HAP-1 (cell line): ENCODE results near the gene ANKMY2.
"Not testable (repeated sequence)": the region's sequence is repeated elsewhere in the genome, so short reads cannot be mapped to it uniquely, and the experiment has no call there.

Experiments used
- DNase-seq, 2 experiments: peaks; one replicate each; pipeline ENCODE4 v3.0.0-alpha.2; 2016 to 2020; ENCODE audit warnings: low spot score in 2 of 2
- H3K27me3 ChIP-seq: fragments of 250-450 bp; sonication (Bioruptor Pico); 2 replicates; pipeline ENCODE4 v1.5.1; 2020; ENCODE audit warnings: low read depth, mild to moderate bottlenecking, moderate library complexity
- H3K36me3 ChIP-seq: fragments of 250-450 bp; sonication (Bioruptor Pico); replicated peaks from 2 replicates; pipeline ENCODE4 v1.5.1; 2020; ENCODE audit warnings: mild to moderate bottlenecking
- H3K4me1 ChIP-seq: fragments of 250-450 bp; sonication (Bioruptor Pico); 2 replicates; pipeline ENCODE4 v1.5.1; 2020; ENCODE audit warnings: mild to moderate bottlenecking
- H3K4me3 ChIP-seq: fragments of 250-450 bp; sonication (Bioruptor Pico); 2 replicates; pipeline ENCODE4 v1.5.1; 2020; ENCODE audit warnings: mild to moderate bottlenecking, moderate library complexity
- H3K9me3 ChIP-seq: fragments of 250-450 bp; sonication (Bioruptor Pico); 2 replicates; pipeline ENCODE4 v1.5.1; 2020; ENCODE audit warnings: mild to moderate bottlenecking, moderate library complexity
- in situ Hi-C: fragments of 300-500 bp; cut with MboI; formaldehyde crosslinking; loops from 3 replicates; pipeline ENCODE4 v1.14.3; 2020; ENCODE audit warnings: low sequenced_read_pairs, inconsistent platforms, mixed read lengths

Gene ANKMY2

GRCh38 chr7:16595596-16595995 is 50.0 kb downstream of the ANKMY2 start:
- H3K4me1 ChIP-seq, H3K4me3 ChIP-seq, H3K27me3 ChIP-seq, in situ Hi-C loops, H3K36me3 ChIP-seq, DNase-seq, H3K9me3 ChIP-seq: not testable (repeated sequence)

DNA sequence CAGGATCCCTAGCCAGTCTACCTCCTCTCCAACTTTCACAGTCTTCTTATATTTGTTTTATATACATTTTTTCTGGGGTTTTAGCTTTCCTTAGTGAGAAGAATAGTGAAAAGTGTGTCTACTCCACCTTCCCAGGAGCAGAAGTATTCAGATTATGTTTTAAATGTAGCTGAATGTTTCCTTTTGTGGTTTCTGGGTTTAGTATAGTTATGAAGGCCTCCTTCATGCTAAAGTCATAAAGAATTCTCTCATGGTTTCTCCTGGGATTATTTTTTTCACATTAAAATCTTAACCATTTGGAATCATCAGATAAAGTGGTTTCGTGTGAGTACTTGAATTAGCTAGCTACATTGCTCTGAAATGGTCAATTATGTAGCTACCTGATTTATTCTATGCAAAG is 50.9 kb downstream of the ANKMY2 start:
- no peaks in the 10 kb centered on the region for H3K36me3 ChIP-seq
- in situ Hi-C loops, result no loop called here
- H3K9me3 ChIP-seq, result no peaks in the 10 kb centered on the region; the same call in 1 of the 2 replicates
- no peak for DNase-seq
- H3K4me1 ChIP-seq, result no peaks in the 10 kb centered on the region
- no peaks in the 10 kb centered on the region for H3K27me3 ChIP-seq
- H3K4me3 ChIP-seq, result no peak overlapping the region

- Histone ChIP-seq H3K9me3 (no peaks in the 10 kb centered on the region; the same call in 1 of the 2 replicates), H3K4me1 (no peaks in the 10 kb centered on the region), H3K4me3 (no peak overlapping the region), H3K27me3 (no peaks in the 10 kb centered on the region), H3K36me3 (no peaks in the 10 kb centered on the region)
- DNase-seq, result no peak
- in situ Hi-C loops, result no loop called here
These were observed 51.5 kb downstream of the ANKMY2 start for GRCh38 chr7:16594061-16594460.

- no peak overlapping the region for H3K4me3 ChIP-seq
These were observed 53.2 kb downstream of the ANKMY2 start for GRCh38 chr7:16592395-16592794.

DNA sequence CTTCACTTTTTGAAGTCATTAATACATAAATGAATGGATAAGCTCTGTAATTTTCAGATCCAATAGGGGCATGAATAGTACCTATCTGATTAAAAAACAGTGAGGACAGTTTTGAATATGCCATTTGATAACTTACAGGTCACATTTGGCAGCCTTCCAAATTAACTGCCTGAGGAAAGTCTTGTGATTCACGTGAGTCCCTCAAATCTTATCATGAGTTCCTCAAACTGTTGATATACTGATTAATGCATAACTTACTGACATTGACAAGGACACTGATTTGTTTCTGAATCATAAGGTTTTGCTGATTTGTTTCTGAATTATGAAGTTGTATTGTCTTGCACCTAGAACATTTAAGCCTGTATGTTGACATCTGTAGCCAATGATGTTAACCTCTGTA is 55.1 kb downstream of the ANKMY2 start:
- H3K4me1 ChIP-seq, result peaks cover 8% of the 10 kb centered on the region
- in situ Hi-C loops, result no loop called here
- H3K27me3 ChIP-seq, result no peaks in the 10 kb centered on the region
- no peak for DNase-seq
- H3K36me3 ChIP-seq, result no peaks in the 10 kb centered on the region
- no peak overlapping the region for H3K4me3 ChIP-seq
- H3K9me3 ChIP-seq, result no peaks in the 10 kb centered on the region; the same call in 1 of the 2 replicates

More at GRCh38 chr7:16592395-16592794, 53.2 kb downstream of the ANKMY2 start:
- Histone ChIP-seq H3K27me3 (no peaks in the 10 kb centered on the region), H3K4me1 (peaks cover 8% of the 10 kb centered on the region), H3K9me3 (no peaks in the 10 kb centered on the region; the same call in 1 of the 2 replicates), H3K36me3 (no peaks in the 10 kb centered on the region)
- in situ Hi-C loops, result no loop called here
- DNase-seq, result no peak

DNA sequence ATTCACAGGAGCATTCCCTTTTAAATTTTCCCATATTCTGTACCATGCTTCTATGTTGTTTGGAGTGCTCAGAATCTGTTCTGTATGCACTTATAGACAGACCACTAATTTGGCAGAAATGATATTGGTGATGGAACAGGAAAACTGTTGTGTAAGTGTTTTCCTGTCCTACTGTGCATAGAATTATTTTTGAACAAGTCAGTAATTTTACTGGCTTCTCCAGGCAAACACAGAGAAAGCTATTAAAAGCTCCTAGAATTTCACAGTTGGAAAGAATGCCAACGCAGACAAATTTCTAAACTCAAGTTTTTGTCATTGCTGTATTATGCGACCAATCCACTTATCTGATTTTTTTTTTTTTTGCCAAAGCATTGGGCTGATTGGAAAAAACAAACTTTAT is 55.7 kb downstream of the ANKMY2 start:
- H3K4me1 ChIP-seq, result peaks cover 8% of the 10 kb centered on the region
- H3K27me3 ChIP-seq, result no peaks in the 10 kb centered on the region
- no peaks in the 10 kb centered on the region for H3K36me3 ChIP-seq
- no peak for DNase-seq
- no peak overlapping the region for H3K4me3 ChIP-seq
- in situ Hi-C loops, result no loop called here
- no peaks in the 10 kb centered on the region; the same call in 1 of the 2 replicates for H3K9me3 ChIP-seq

- no peak overlapping the region for H3K4me3 ChIP-seq
- peaks cover 8% of the 10 kb centered on the region for H3K4me1 ChIP-seq
- peak; percentile 53 to 58 for DNase-seq
- H3K36me3 ChIP-seq, result no peaks in the 10 kb centered on the region
- no peaks in the 10 kb centered on the region for H3K9me3 ChIP-seq
- in situ Hi-C loops, result no loop called here
- no peaks in the 10 kb centered on the region for H3K27me3 ChIP-seq
These were observed 57.8 kb downstream of the ANKMY2 start for GRCh38 chr7:16587790-16588189.

- H3K27me3 ChIP-seq, result no peaks in the 10 kb centered on the region
- no peaks in the 10 kb centered on the region for H3K9me3 ChIP-seq
- in situ Hi-C loops, result no loop called here
These were observed 58.4 kb downstream of the ANKMY2 start for GRCh38 chr7:16587129-16587528.

GRCh38 chr7:16586081-16586874 is 59.3 kb downstream of the ANKMY2 start:
- DNase-seq, result no peak
- in situ Hi-C loops, result no loop called here
- Histone ChIP-seq H3K36me3 (no peaks in the 10 kb centered on the region), H3K27me3 (no peaks in the 10 kb centered on the region), H3K4me3 (no peak overlapping the region), H3K4me1 (peaks cover 8% of the 10 kb centered on the region), H3K9me3 (no peaks in the 10 kb centered on the region)

More at GRCh38 chr7:16587129-16587528, 58.4 kb downstream of the ANKMY2 start:
- Histone ChIP-seq H3K4me1 (peaks cover 8% of the 10 kb centered on the region), H3K4me3 (no peak overlapping the region), H3K36me3 (no peaks in the 10 kb centered on the region)
- DNase-seq, result no peak

- Histone ChIP-seq H3K4me1 (peaks cover 8% of the 10 kb centered on the region), H3K36me3 (no peaks in the 10 kb centered on the region), H3K9me3 (no peaks in the 10 kb centered on the region), H3K27me3 (no peaks in the 10 kb centered on the region), H3K4me3 (no peak overlapping the region)
- DNase-seq, result no peak
- in situ Hi-C loops, result no loop called here
These were observed 60.0 kb downstream of the ANKMY2 start for GRCh38 chr7:16585540-16585939.

- peaks cover 8% of the 10 kb centered on the region for H3K4me1 ChIP-seq
- no peak for DNase-seq
- H3K4me3 ChIP-seq, result no peak overlapping the region
- H3K9me3 ChIP-seq, result no peaks in the 10 kb centered on the region
- no peaks in the 10 kb centered on the region for H3K27me3 ChIP-seq
- in situ Hi-C loops, result no loop called here
- no peaks in the 10 kb centered on the region for H3K36me3 ChIP-seq
These were observed 61.7 kb downstream of the ANKMY2 start for GRCh38 chr7:16583834-16584233.

GRCh38 chr7:16581286-16581685 is 64.3 kb downstream of the ANKMY2 start:
- DNase-seq, result no peak
- in situ Hi-C loops, result no loop called here
- H3K4me3 ChIP-seq, result no peak overlapping the region

DNA sequence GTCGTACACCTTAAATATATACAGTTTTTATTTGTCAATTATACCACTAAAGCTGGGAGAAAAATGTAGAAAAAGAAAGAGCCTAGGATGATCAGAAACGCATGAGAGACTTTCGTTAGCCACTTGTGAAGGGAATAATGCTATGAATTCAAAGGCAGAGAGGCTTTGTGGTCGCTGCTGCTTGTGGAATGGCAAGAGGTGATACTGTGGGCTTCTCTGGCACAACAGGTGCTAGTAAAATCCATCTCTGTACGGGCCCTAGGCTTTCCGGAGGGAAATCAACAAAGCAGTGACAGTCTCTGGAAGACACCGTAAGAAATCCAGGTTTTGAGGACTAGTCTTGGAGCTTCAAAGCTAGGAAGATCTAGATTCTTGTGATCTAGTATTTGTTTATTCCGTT is 66.3 kb downstream of the ANKMY2 start:
- Histone ChIP-seq H3K27me3 (no peaks in the 10 kb centered on the region), H3K9me3 (no peaks in the 10 kb centered on the region), H3K4me1 (no peaks in the 10 kb centered on the region), H3K36me3 (no peaks in the 10 kb centered on the region), H3K4me3 (no peak overlapping the region)
- no peak for DNase-seq
- in situ Hi-C loops, result no loop called here

More at GRCh38 chr7:16581286-16581685, 64.3 kb downstream of the ANKMY2 start:
- no peaks in the 10 kb centered on the region for H3K9me3 ChIP-seq
- H3K4me1 ChIP-seq, result no peaks in the 10 kb centered on the region
- no peaks in the 10 kb centered on the region for H3K27me3 ChIP-seq
- no peaks in the 10 kb centered on the region for H3K36me3 ChIP-seq

DNA sequence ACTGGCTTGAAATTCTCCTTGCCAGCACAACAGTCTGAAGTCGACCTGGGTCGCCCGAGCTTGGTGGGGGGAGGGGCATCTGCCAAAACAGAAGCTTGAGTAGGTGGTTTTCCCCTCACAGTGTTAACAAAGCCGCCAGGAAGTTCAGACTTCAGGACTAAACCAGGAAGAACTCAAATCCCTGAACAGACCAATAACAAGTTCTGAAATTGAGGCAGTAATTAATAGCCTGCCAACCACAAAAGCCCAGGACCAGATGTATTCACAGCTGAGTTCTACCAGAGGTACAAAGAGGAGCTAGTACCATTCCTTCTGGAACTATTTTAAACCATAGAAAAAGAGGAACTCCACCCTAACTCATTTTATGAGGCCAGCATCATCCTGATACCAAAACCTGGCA is 73.6 kb downstream of the ANKMY2 start:
- no peak for DNase-seq
- Histone ChIP-seq H3K27me3 (no peaks in the 10 kb centered on the region), H3K4me1 (no peaks in the 10 kb centered on the region), H3K9me3 (no peaks in the 10 kb centered on the region; the same call in 1 of the 2 replicates), H3K4me3 (no peak overlapping the region), H3K36me3 (no peaks in the 10 kb centered on the region)
- in situ Hi-C loops, result loop anchor here (25.0 kb wide), 1 partner anchor 135 kb away; no protein-coding TSS in a partner anchor
